ENCODE data around the gene DPP8.

Gene DPP8

DNA sequence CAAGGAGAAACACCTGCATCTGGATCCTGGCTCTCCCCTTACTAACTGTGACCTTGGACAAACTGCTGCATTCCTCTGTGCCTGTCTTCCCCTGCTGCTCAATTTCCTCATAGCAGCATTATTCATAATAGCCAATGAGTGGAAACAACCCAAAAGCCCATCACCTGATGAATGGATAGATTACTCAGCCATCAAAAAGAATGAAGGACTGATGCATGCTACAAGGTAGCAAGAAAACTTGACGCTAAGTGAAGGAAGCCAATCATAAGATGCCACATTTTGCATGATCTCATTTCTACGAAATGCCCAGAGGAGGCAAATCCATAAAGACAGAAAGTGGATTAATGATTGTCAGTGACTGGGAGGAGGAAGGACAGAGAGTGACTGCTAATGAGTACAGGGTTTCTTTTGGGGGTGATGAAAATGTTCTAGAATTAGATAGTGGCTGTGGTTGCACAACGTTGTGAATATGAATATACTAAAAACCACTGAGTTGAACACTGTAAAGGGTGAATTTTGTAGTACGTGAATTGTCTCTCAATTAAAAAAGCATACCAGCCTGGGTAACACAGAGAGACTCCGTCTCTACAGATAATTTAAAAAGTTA, 105.9 kb downstream of the DPP8 start:
- no peaks in the 10 kb centered on the region for H3K36me3 ChIP-seq (ENCODE audit: control insufficient read depth, insufficient read depth, low read length)
- no peak for DNase-seq (ENCODE audit: extremely low read depth, insufficient read length)
- no peaks in the 10 kb centered on the region; the same call in 1 of the 2 replicates for H3K27me3 ChIP-seq (replicated peaks; ENCODE audit: control insufficient read depth, insufficient read depth, low read length)
- H3K4me3 ChIP-seq (replicated peaks; ENCODE audit: low read depth, low read length): no peak overlapping the region
- no peak for TF ChIP-seq CTCF (IDR thresholded peaks at IDR 0.05; ENCODE audit: insufficient read depth, low read length, poor library complexity, severe bottlenecking)

DNA sequence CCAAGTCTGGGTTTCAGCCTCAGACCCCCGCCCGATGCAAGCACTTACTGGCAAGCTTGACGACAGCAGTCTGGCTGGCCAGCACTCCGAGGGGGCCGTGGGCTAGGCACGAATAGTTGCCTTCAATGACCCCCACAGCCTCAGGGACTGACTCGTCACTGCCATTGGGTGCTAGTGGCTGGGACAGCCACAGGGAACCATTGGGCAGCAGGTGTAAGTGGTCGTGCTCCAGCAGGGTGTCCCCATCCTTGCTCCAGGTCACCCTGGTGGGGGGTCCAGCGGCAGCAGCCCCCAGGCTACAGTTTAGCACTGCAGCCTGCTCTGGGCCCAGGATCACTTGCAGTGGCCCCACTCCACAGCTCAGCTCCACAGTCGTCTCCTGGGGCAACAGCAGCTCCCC, 106.5 kb downstream of the DPP8 start:
- H3K27me3 ChIP-seq (replicated peaks; ENCODE audit: control insufficient read depth, insufficient read depth, low read length): no peaks in the 10 kb centered on the region; the same call in 1 of the 2 replicates
- no peak overlapping the region for H3K4me3 ChIP-seq (replicated peaks; ENCODE audit: low read depth, low read length)
- TF ChIP-seq CTCF (IDR thresholded peaks at IDR 0.05; ENCODE audit: insufficient read depth, low read length, poor library complexity, severe bottlenecking): no peak
- H3K36me3 ChIP-seq (ENCODE audit: control insufficient read depth, insufficient read depth, low read length): no peaks in the 10 kb centered on the region
- no peak for DNase-seq (ENCODE audit: extremely low read depth, insufficient read length)

DNA sequence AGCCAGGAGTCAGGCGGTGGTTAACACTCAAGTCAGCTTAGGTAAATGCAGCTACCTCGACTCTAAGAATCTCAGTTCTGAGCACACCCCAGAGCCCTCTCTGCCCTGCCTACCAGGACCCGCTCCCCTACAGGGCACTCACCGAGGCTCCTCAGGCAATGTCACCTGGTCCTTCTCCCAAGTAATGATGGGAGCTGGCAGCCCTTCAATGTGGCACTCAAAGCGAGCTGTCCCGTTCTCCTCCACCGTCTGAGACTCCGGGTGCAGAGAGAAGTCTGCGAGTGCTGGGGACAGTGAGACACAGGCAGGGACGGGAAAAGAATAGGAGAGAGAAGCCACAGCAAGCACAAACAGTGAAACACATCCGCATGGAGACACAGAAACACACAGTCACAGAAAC, 107.5 kb downstream of the DPP8 start:
- no peaks in the 10 kb centered on the region; the same call in 1 of the 2 replicates for H3K27me3 ChIP-seq (replicated peaks; ENCODE audit: control insufficient read depth, insufficient read depth, low read length)
- no peak overlapping the region for H3K4me3 ChIP-seq (replicated peaks; ENCODE audit: low read depth, low read length)
- DNase-seq (ENCODE audit: extremely low read depth, insufficient read length): no peak
- TF ChIP-seq CTCF (IDR thresholded peaks at IDR 0.05; ENCODE audit: insufficient read depth, low read length, poor library complexity, severe bottlenecking): no peak
- H3K36me3 ChIP-seq (ENCODE audit: control insufficient read depth, insufficient read depth, low read length): no peaks in the 10 kb centered on the region

GRCh38 chr15:65409036-65409631, 108.4 kb downstream of the DPP8 start:
- no peaks in the 10 kb centered on the region; the same call in 1 of the 2 replicates for H3K27me3 ChIP-seq (replicated peaks; ENCODE audit: control insufficient read depth, insufficient read depth, low read length)
- H3K36me3 ChIP-seq (ENCODE audit: control insufficient read depth, insufficient read depth, low read length): no peaks in the 10 kb centered on the region
- H3K4me3 ChIP-seq (replicated peaks; ENCODE audit: low read depth, low read length): 0 out of 2 replicates have a peak overlapping the region, but pooled peaks have one; percentile 10
- peak; percentile 52 for DNase-seq (ENCODE audit: extremely low read depth, insufficient read length)
- TF ChIP-seq CTCF (IDR thresholded peaks at IDR 0.05; ENCODE audit: insufficient read depth, low read length, poor library complexity, severe bottlenecking): no peak

GRCh38 chr15:65408324-65409035, 109.0 kb downstream of the DPP8 start:
- no peak for TF ChIP-seq CTCF (IDR thresholded peaks at IDR 0.05; ENCODE audit: insufficient read depth, low read length, poor library complexity, severe bottlenecking)
- no peaks in the 10 kb centered on the region for H3K36me3 ChIP-seq (ENCODE audit: control insufficient read depth, insufficient read depth, low read length)
- no peaks in the 10 kb centered on the region; the same call in 1 of the 2 replicates for H3K27me3 ChIP-seq (replicated peaks; ENCODE audit: control insufficient read depth, insufficient read depth, low read length)
- DNase-seq (ENCODE audit: extremely low read depth, insufficient read length): no peak
- no peak overlapping the region for H3K4me3 ChIP-seq (replicated peaks; ENCODE audit: low read depth, low read length)

Measured in GM06990 (cell line).